Measurements from ENCODE around the gene OR2B2.

DNA sequence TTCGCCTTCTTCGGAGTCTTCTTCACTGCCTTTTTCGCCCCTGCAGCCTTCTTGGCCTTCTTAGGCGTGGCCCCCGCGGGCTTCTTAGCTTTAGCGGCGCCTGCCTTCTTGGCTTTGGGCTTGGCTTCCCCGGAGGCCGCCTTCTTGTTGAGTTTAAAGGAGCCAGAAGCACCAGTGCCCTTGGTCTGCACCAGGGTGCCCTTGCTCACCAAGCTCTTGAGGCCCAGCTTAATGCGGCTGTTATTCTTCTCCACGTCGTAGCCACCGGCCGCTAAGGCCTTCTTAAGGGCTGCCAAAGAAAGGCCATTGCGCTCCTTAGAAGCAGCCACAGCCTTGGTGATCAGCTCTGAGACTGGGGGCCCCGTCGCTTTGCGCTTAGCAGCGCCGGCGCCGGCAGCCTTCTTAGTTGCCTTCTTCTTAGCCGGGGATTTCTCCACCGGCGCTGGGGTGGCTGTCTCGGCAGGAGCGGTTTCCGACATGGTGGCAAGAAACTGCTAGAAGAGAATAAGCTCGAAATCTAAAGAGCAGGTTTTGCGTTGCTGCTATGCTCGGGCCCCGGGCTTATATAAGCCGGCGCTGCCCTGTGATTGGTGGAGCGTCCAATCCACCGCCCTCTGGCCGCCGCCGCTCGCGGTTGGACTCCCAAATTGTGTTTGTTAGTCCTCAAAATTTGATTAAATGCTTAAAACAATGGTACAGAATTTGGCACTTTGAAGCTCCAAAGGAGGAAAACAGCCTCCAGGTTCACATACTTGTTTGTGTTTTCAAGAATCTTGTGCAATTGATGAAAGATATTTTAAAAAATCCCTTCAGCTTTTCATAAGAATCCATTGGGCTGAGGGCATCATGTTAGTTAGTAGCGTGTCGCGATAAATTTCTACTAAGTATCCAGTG is 44.9 kb downstream of the OR2B2 start:
- TF ChIP-seq, protein P1, sequence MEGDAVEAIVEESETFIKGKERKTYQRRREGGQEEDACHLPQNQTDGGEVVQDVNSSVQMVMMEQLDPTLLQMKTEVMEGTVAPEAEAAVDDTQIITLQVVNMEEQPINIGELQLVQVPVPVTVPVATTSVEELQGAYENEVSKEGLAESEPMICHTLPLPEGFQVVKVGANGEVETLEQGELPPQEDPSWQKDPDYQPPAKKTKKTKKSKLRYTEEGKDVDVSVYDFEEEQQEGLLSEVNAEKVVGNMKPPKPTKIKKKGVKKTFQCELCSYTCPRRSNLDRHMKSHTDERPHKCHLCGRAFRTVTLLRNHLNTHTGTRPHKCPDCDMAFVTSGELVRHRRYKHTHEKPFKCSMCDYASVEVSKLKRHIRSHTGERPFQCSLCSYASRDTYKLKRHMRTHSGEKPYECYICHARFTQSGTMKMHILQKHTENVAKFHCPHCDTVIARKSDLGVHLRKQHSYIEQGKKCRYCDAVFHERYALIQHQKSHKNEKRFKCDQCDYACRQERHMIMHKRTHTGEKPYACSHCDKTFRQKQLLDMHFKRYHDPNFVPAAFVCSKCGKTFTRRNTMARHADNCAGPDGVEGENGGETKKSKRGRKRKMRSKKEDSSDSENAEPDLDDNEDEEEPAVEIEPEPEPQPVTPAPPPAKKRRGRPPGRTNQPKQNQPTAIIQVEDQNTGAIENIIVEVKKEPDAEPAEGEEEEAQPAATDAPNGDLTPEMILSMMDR (optimal IDR thresholded peaks at IDR 0.05 in 1 of 3, IDR thresholded peaks at IDR 0.05 in 1 of 3, conservative IDR thresholded peaks at IDR 0.05 in 1 of 3; ENCODE audit: extremely low read depth in 1 of 3, insufficient read depth in 2 of 3, low read length in 3 of 3): no peak
- no peak for TF ChIP-seq EZH2 (IDR thresholded peaks at IDR 0.05; ENCODE audit: low read length)

Measured in keratinocyte (primary cell).